Chondrocyte (in vitro differentiated cells): ENCODE results near the gene TEX35. TPM values are rescaled to one million over a fixed set of nuclear protein-coding genes. Genes with fewer than 3 reads are reported as not detected.

Source experiments
- DNase-seq: peaks from one replicate; pipeline ENCODE4 v3.0.0; 2021; ENCODE audit warnings: mixed read lengths, low spot score
- H3K27ac Mint-ChIP-seq: one replicate; pipeline ENCODE4 v1.8.0; 2021; ENCODE audit warnings: mild to moderate bottlenecking, moderate library complexity, mixed read lengths; ENCODE audit not compliant: unreplicated experiment
- H3K27me3 Mint-ChIP-seq: 2 replicates; pipeline ENCODE4 v1.8.0; 2021; ENCODE audit warnings: low read depth, mixed read lengths
- H3K36me3 Mint-ChIP-seq: 2 replicates; pipeline ENCODE4 v1.8.0; 2021; ENCODE audit warnings: low read depth, mixed read lengths
- H3K4me1 Mint-ChIP-seq: 2 replicates; pipeline ENCODE4 v1.8.0; 2021; ENCODE audit warnings: low read depth, mild to moderate bottlenecking, mixed read lengths
- H3K4me3 Mint-ChIP-seq: one replicate; pipeline ENCODE4 v1.8.0; 2021; ENCODE audit warnings: mild to moderate bottlenecking, moderate library complexity, mixed read lengths; ENCODE audit not compliant: unreplicated experiment
- H3K9me3 Mint-ChIP-seq: 2 replicates; pipeline ENCODE4 v1.8.0; 2021; ENCODE audit warnings: low read depth, mixed read lengths
- total RNA-seq: library from RNA; stranded (reverse); gene quantifications from 3 replicates; pipeline ENCODE4 v1.2.1, GENCODE V29; 2021
- TF ChIP-seq, protein P1 (sequence below): fragments of 200-600 bp; sonication (generic); IDR thresholded peaks from 2 replicates; pipeline ENCODE4 v1.5.0; 2021; ENCODE audit warnings: antibody characterized with exemption, mild to moderate bottlenecking, moderate library complexity

Gene TEX35
- total RNA-seq, 1 donor from 2014 or later = not detected

DNA sequence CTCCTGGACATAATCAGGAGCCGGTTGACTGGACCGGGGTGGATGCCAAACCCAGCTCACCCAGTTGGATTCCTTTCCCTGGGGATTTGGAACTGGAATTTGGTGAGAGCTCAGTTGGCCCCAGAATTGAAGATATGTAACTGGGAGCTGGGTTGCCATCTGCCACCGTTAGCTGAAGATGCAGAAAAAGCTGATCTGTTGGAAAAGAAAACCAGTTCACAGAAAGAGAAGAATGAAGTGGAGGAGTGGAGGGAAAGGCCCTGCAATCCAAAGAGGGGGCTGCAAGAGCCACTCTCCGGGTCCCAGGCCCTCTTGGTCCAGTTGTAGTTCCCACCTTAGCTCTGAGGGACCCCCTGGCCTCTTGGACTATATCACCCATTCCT is 16.0 kb downstream of the TEX35 start:
- DNase-seq = no peak
- peaks cover 22% of the 10 kb centered on the region for H3K4me1 Mint-ChIP-seq
- TF ChIP-seq, protein P1, sequence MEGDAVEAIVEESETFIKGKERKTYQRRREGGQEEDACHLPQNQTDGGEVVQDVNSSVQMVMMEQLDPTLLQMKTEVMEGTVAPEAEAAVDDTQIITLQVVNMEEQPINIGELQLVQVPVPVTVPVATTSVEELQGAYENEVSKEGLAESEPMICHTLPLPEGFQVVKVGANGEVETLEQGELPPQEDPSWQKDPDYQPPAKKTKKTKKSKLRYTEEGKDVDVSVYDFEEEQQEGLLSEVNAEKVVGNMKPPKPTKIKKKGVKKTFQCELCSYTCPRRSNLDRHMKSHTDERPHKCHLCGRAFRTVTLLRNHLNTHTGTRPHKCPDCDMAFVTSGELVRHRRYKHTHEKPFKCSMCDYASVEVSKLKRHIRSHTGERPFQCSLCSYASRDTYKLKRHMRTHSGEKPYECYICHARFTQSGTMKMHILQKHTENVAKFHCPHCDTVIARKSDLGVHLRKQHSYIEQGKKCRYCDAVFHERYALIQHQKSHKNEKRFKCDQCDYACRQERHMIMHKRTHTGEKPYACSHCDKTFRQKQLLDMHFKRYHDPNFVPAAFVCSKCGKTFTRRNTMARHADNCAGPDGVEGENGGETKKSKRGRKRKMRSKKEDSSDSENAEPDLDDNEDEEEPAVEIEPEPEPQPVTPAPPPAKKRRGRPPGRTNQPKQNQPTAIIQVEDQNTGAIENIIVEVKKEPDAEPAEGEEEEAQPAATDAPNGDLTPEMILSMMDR = no peak
- no peak overlapping the region for H3K27ac Mint-ChIP-seq
- H3K27me3 Mint-ChIP-seq = no peaks in the 10 kb centered on the region
- no peaks in the 10 kb centered on the region for H3K36me3 Mint-ChIP-seq
- H3K4me3 Mint-ChIP-seq = no peak overlapping the region
- H3K9me3 Mint-ChIP-seq = peaks cover 4% of the 10 kb centered on the region

DNA sequence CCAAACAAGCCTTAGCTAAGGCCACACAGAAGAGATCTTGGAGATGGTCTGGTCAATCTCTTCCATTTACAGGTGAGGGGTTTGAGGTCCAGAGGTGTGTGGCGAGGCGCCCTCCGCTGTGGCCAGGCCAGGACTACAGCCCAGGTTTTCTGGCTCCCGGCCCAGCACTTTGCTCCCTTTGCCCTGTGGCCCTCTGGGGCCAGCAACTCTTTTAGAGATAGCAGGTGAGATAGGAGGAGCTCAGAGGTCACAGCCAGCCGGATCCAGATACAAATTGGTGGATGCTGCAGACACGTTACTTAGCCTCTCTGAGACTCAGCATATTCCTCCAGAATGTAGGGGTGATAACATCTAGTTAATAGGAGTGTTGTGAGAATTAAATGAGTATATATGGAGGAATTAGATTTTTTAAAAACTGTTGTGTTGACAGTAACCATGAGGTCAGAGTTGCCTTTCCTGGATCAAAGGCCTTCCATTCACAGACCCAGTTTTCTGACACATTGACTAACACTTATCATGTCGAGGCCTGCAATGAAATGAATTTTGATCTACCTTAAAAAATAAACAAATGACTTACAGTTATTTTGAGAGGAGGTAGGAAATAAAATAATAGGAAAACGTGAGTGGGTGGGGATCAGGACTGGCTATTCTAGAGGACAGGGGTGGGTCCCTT is 16.6 kb downstream of the TEX35 start:
- H3K4me3 Mint-ChIP-seq = no peak overlapping the region
- H3K27ac Mint-ChIP-seq = no peak overlapping the region
- no peak for DNase-seq
- TF ChIP-seq, protein P1 = no peak
- H3K36me3 Mint-ChIP-seq = no peaks in the 10 kb centered on the region
- H3K9me3 Mint-ChIP-seq = peaks cover 4% of the 10 kb centered on the region
- H3K27me3 Mint-ChIP-seq = no peaks in the 10 kb centered on the region
- peaks cover 22% of the 10 kb centered on the region for H3K4me1 Mint-ChIP-seq

DNA sequence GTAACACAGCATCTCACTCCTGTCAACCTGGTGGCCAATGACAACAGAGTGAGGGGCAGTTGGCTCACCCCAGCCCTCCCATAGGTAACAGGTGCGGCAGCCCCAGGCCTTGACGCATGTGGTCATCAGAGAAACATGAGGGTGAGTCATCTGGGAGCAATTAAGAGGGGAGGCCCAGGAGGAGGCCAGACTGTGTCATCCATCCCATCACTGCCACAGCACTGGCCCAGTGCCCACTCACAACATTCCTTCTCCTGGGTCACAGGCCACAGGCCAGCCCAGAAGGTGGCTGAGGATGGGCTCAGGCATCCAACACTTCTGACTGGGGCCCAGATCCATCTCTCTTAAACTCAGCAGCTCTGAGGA is 17.1 kb downstream of the TEX35 start:
- no peak overlapping the region for H3K27ac Mint-ChIP-seq
- H3K4me1 Mint-ChIP-seq = peaks cover 22% of the 10 kb centered on the region
- no peaks in the 10 kb centered on the region for H3K27me3 Mint-ChIP-seq
- no peak overlapping the region for H3K4me3 Mint-ChIP-seq
- no peak for DNase-seq
- H3K9me3 Mint-ChIP-seq = no peaks in the 10 kb centered on the region
- no peaks in the 10 kb centered on the region for H3K36me3 Mint-ChIP-seq
- TF ChIP-seq, protein P1 = no peak

DNA sequence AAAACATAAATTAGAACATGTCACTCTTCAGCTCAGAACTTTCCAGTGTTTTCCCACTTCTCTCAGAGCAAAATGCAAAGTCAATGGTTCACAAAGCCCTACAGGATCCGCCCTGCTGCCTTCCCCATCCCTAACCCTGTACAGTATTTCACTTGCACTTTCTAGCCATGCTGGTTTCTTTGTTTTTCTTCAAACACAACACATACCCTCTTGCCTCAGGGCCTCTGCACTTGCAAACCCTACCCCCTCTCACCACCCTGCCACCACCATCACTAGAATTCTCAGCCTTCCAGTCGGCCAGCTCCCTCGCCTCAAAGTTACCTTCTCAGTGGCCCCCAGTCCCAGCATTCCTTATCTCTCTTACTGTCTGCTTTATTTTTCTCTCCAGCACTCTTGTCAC is 17.6 kb downstream of the TEX35 start:
- TF ChIP-seq, protein P1 = no peak
- no peaks in the 10 kb centered on the region for H3K36me3 Mint-ChIP-seq
- no peaks in the 10 kb centered on the region for H3K9me3 Mint-ChIP-seq
- H3K4me1 Mint-ChIP-seq = peaks cover 22% of the 10 kb centered on the region
- peak overlapping the region; percentile 19 for H3K27ac Mint-ChIP-seq
- no peak overlapping the region for H3K4me3 Mint-ChIP-seq
- H3K27me3 Mint-ChIP-seq = no peaks in the 10 kb centered on the region
- DNase-seq = no peak

DNA sequence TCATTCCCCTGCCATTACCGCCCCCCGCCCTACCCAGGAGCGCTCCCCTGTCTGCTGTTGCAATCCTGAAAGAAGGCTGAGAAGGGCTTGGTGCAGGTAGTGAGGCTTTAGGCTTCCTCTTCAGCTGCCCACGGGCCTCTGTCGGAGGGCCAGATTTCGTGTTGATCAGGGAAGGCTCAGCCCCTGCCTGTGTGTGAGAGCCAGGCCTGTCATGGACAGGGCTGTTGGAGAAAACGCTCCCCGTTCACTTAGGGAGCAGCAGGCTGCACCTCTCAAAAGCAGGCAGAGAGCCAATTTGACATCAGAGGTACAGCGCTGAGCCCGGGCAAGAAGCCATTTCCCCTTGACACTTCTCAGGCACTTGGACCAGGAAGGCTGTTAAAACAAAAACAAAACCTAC is 19.0 kb downstream of the TEX35 start:
- H3K4me3 Mint-ChIP-seq = no peak overlapping the region
- DNase-seq = no peak
- no peaks in the 10 kb centered on the region for H3K9me3 Mint-ChIP-seq
- H3K4me1 Mint-ChIP-seq = peaks cover 27% of the 10 kb centered on the region
- no peaks in the 10 kb centered on the region for H3K27me3 Mint-ChIP-seq
- no peak overlapping the region for H3K27ac Mint-ChIP-seq
- no peaks in the 10 kb centered on the region for H3K36me3 Mint-ChIP-seq
- TF ChIP-seq, protein P1 = no peak
